Stimulated activated CD8-positive, alpha-beta memory T cell treated with anti-CD3 and anti-CD28 coated beads, Interleukin-7, amount 100 ng/mL, for 4 hours (primary cell): Measurements from ENCODE around the gene PIP4K2C.
"Not testable (repeated sequence)": the region's sequence is repeated elsewhere in the genome, so short reads cannot be mapped to it uniquely, and the experiment has no call there.

ENCODE experiments used
- DNase-seq, 2 donors: peaks; one replicate each; pipeline ENCODE4 v3.0.0-alpha.2; 2020; ENCODE audit warnings: low read depth in 2 of 2

The PIP4K2C gene

GRCh38 chr12:57584690-57585089 lies 6.3 kb upstream of the PIP4K2C start:
- no peak for DNase-seq

GRCh38 chr12:57585156-57585555 lies 5.8 kb upstream of the PIP4K2C start:
- no peak for DNase-seq

GRCh38 chr12:57586128-57586527 lies 4.9 kb upstream of the PIP4K2C start:
- no peak for DNase-seq

GRCh38 chr12:57586832-57587429 lies 4.1 kb upstream of the PIP4K2C start:
- no peak for DNase-seq

GRCh38 chr12:57588951-57589610 lies 1.9 kb upstream of the PIP4K2C start:
- DNase-seq = not testable (repeated sequence)

GRCh38 chr12:57590479-57590863 lies 521 bp upstream of the PIP4K2C start:
- DNase-seq = no peak

GRCh38 chr12:57591782-57592325 lies 862 bp downstream of the PIP4K2C start:
- no peak for DNase-seq

GRCh38 chr12:57592551-57593165 lies 1.7 kb downstream of the PIP4K2C start:
- no peak for DNase-seq

- DNase-seq = no peak
Observed at GRCh38 chr12:57593187-57593586, 2.2 kb downstream of the PIP4K2C start.

- no peak for DNase-seq
Observed at GRCh38 chr12:57600395-57600794, 9.4 kb downstream of the PIP4K2C start.

GRCh38 chr12:57602544-57602943 lies 11.6 kb downstream of the PIP4K2C start:
- no peak for DNase-seq

- no peak for DNase-seq
Observed at GRCh38 chr12:57603324-57603723, 12.3 kb downstream of the PIP4K2C start.

GRCh38 chr12:57603815-57604453 lies 12.9 kb downstream of the PIP4K2C start:
- DNase-seq = no peak

- DNase-seq = no peak
Observed at GRCh38 chr12:57604454-57604991, 13.5 kb downstream of the PIP4K2C start, which contains the start of gene DTX3. DTX3 (plus strand) TSS chr12:57604824; CDS start chr12:57606518, 1,694 bp downstream.

GRCh38 chr12:57604992-57605810 lies 14.2 kb downstream of the PIP4K2C start:
- DNase-seq = no peak

- DNase-seq = no peak
Observed at GRCh38 chr12:57605811-57606311, 14.9 kb downstream of the PIP4K2C start.

- DNase-seq = no peak
Observed at GRCh38 chr12:57606399-57606798, 15.4 kb downstream of the PIP4K2C start.

GRCh38 chr12:57606821-57607220 lies 15.8 kb downstream of the PIP4K2C start:
- no peak for DNase-seq

- no peak for DNase-seq
Observed at GRCh38 chr12:57607958-57608663, 17.1 kb downstream of the PIP4K2C start.

- DNase-seq = no peak
Observed at GRCh38 chr12:57609101-57609780, 18.2 kb downstream of the PIP4K2C start.
